HG02642 (cell line): ENCODE results near the gene MTCH1.
"Not testable (repeated sequence)": the region's sequence is repeated elsewhere in the genome, so short reads cannot be mapped to it uniquely, and the experiment has no call there.

Experiments
- ATAC-seq: cut with Tn5 transposase; IDR thresholded peaks from one replicate; pipeline ENCODE4 v1.9.1; 2021; ENCODE audit warnings: mild to moderate bottlenecking; ENCODE audit not compliant: unreplicated experiment, poor library complexity

Gene MTCH1

GRCh38 chr6:36956446-36956820 lies 29.6 kb downstream of the MTCH1 start:
- ATAC-seq, result no peak

DNA sequence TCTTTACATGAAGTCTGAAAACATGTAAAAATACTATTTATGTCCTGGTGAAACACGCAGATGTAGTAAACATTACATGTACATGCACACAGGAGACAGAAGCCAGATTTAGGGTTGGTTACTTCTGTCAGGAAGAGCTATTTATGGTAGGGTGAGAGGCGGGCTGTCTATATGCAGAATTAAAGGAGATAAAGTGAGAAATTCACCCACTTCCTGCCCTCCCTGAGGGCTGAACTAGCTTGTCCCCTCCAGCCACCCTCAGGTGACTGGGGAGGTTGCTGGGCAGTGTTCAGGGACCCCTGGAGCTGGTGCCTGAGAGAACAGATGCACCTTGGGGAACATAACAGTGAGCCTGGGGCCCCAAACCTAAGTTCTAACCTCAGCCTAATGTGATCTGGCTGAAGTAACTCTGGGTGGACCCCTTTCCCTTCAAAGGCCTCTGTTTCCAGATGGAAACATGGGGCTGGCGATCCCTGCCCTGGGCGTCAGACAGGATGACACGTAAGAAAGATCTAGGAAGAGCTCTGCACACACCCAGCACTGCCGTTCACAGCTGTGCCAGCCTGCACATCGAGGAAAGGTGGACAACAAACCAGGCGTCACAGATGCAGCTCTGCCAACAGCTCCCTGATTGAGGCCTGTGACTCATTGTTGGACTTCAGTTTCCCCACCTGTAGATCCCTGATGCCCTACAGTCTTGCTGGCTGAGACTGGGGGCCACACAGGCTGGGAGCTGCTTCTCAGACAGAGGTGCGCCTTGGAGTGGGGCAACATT lies 30.1 kb downstream of the MTCH1 start:
- ATAC-seq, result no peak

- ATAC-seq, result no peak
Measured at GRCh38 chr6:36955136-36955535, 30.9 kb downstream of the MTCH1 start.

DNA sequence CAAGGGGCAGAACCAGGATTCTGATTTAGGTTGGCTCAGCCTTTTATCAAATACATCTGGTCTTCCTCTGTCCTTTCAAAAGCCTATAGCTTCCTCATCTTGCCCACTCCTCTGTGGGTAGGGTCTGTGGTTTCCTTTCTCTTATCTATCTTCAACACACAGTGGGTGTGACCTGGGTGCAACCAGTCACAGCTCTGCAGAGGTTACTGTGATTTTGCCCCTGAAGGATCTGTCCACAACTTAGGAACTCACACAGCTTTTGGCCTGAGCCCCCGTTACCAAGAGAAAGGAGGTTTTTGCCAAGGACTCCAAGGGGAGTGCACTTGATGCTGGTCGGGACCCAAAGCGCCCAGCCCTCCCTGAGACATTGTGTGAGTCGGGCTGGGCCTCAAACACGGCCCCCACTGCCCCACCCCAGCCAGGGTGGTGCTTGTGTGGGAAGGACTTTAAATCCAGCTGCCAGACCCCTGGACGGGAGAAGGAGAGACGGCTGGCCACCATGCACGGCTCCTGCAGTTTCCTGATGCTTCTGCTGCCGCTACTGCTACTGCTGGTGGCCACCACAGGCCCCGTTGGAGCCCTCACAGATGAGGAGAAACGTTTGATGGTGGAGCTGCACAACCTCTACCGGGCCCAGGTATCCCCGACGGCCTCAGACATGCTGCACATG lies 31.6 kb downstream of the MTCH1 start, which contains the start of gene PI16:
PI16 (plus strand) TSS at position 477 of the 670 bp plus-strand sequence; CDS start at position 500, 23 bp downstream.
- no peak for ATAC-seq

DNA sequence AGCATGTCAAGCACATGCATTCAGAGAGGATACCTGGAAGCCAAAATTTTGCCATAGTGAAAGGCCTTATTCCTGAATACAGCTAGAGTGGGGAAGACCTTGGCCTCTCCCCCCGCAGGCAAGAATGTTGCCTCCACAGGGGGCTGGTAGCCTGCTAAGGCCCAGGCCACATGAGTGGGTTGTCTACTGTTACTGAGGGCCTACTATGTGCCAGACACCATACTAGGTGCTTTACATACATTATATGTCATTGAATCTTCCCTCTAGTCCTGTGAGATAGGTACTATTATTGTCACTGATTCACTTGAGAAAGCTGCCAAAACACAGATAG lies 32.1 kb downstream of the MTCH1 start:
- no peak for ATAC-seq

GRCh38 chr6:36949636-36950035 lies 36.4 kb downstream of the MTCH1 start:
- ATAC-seq, result no peak

GRCh38 chr6:36949076-36949475 lies 36.9 kb downstream of the MTCH1 start:
- not testable (repeated sequence) for ATAC-seq

DNA sequence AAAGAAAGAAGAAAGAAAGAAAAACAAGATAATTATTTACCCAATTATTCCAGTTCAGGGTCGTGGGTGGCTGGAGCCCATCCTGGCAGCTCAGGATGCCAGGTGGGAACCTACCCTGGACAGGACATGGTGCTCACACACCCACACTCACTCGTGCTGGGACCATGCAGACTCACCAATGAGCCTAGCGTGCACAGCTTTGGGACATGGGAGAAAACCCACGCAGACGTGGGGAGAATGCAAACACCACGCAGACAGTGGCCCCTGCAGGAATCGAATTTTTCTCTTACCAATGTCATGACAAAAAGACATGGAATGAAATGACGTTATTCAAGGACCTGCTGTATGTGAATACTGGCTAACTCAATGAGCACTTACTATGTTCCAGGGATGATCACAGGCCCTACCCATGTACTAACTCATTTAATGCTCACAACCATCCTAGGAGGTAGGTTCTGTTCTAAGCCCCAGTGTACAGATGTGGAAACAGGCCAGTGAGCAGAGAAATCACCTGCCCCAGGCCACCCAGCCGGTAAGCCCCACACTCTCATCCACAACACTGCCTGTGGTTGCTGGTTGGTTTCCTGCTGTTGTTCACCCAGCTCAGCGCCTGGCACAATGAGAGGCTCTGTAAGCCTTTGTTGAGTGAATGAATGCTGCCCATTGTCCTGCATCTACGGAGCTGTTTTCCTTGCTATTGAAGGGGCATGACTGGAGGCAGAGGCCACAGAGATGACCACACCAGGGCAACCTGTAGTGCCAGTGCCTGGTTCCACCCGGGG lies 38.2 kb downstream of the MTCH1 start:
- no peak for ATAC-seq

- ATAC-seq, result no peak
Measured at GRCh38 chr6:36946526-36946925, 39.5 kb downstream of the MTCH1 start.

GRCh38 chr6:36945301-36945700 lies 40.7 kb downstream of the MTCH1 start:
- no peak for ATAC-seq

DNA sequence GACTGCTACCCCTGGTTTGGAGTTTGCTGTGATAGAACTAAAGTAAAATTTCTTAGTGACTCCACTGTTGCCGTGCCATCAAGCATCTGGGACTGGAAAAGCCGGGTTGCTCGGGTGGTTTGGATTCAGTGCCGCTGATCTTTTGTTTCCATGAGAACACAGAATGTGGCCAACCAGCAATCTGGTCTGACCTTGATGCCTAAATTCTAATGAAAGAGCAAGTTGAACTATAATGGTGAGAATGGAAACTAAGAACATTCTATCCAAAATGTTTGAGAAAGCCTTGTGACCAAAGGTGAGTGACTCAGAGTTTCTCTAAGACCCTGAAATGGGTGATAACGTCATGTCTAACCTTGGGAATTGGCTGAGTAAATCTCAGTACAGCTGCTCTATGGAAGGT lies 41.3 kb downstream of the MTCH1 start:
- no peak for ATAC-seq

DNA sequence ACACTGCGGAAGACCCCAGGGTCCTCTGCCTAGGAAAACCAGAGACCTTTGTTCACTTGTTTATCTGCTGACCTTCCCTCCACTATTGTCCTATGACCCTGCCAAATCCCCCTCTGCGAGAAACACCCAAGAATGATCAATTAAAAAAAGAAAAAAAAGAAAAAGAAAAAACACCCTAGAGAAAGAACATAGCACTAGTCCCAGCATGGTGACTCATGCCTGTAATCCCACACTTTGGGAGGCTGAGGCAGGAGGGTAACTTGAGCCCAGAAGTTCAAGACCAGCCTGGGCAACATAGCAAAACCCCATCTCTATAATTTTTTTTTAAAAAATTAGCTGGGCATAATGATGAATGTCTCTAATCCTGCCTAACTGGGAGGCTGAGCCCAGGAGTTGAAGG lies 43.7 kb downstream of the MTCH1 start:
- not testable (repeated sequence) for ATAC-seq

DNA sequence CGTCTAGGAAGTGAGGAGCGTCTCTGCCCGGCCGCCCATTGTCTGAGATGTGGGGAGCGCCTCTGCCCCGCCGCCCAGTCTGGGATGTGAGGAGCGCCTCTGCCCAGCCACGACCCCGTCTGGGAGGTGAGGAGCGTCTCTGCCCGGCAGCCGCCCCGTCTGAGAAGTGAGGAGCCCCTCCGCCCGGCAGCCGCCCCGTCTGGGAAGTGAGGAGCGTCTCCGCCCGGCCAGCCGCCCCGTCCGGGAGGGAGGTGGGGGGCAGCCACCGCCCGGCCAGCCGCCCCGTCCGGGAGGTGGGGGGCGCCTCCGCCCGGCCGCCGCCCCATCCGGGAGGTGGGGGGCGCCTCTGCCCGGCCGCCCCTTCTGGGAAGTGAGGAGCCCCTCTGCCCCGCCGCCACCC lies 44.4 kb downstream of the MTCH1 start:
- not testable (repeated sequence) for ATAC-seq

DNA sequence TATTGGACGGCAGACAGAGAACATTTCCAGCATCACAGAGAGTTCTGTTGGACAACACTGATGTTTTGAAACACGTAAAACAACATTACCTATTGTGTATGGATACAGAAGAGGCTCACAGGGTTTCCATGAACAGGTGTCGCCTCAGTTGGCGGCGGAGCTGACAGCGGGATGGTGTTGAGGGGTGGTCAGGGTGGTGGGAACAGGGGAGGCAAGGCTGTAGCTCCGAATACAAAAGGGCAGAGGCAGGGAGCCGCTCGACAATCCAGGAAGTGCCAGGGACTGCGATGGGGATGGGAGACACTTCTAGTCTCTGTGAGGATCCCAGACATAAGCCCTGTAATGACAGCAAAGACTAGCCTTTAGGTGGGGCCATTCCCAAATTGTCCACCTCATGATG lies 46.0 kb downstream of the MTCH1 start:
- no peak for ATAC-seq

- not testable (repeated sequence) for ATAC-seq
Measured at GRCh38 chr6:36939005-36939404, 47.0 kb downstream of the MTCH1 start.

- no peak for ATAC-seq
Measured at GRCh38 chr6:36938536-36938935, 47.5 kb downstream of the MTCH1 start.

- no peak for ATAC-seq
Measured at GRCh38 chr6:36937896-36938295, 48.1 kb downstream of the MTCH1 start.

DNA sequence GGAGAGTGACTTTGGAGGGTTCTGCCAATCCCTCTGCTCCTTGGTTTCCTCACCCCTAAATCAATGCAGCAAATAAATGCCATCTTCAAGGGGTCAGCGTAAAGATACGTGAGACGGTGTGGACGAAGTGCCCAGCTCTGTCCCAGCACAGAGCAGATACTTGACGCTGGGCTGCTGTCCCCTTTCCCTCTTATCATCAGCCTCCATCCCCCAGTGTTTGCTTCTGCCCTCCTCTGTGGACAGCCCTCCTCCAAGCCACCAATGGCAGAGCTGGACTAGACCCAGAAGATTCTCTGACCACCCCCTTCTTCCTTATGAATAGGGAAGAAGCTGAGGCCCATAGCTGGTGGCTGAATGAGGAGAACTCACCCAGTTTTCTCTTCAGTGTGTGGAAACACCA lies 49.2 kb downstream of the MTCH1 start:
- ATAC-seq, result no peak

GRCh38 chr6:36934901-36935300 lies 51.1 kb downstream of the MTCH1 start:
- ATAC-seq, result no peak

GRCh38 chr6:36933519-36933918 lies 52.5 kb downstream of the MTCH1 start:
- no peak for ATAC-seq

DNA sequence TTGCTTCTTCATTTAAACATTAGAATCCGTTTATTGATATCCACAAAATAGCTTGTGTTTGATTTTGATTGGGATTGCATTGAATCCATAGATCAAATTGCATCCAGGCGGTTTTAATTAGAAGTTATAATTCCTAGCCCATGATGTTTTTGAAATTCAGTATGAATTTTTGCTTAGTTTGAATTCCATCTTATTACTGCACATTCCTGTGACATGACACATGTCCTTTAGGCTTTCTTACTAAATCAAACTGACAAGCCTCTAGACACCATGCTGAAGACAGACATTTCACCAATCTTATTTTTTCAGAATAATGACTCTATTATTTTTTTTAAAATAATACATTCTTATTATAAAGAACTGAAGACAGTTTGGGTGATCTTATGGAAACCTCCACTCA lies 52.9 kb downstream of the MTCH1 start:
- no peak for ATAC-seq
